Measurements from ENCODE around the gene RNF149.

- no peak for TF ChIP-seq CTCF (IDR thresholded peaks at IDR 0.05 in 8 of 11, conservative IDR thresholded peaks at IDR 0.05 in 3 of 11)
- no peak for TF ChIP-seq POLR2A (IDR thresholded peaks at IDR 0.05)
- peak in 1 of 3 donors; percentile 14 for TF ChIP-seq POLR2AphosphoS5 (IDR thresholded peaks at IDR 0.05)
Observed at GRCh38 chr2:101277111-101277510, 31.4 kb downstream of the RNF149 start.
